Limb (tissue), 2 donors: Measurements from ENCODE around the gene ZNF536.
A peak's percentile ranks its signal among the peaks of the same experiment; 100 is the strongest.
"Not testable (repeated sequence)": the region's sequence is repeated elsewhere in the genome, so short reads cannot be mapped to it uniquely, and the experiment has no call there.

Experiments used
- DNase-seq, 2 donors: peaks; one replicate each; pipeline ENCODE4 v3.0.0-alpha.2; 2016; ENCODE audit errors: extremely low spot score in 2 of 2

The ZNF536 gene

GRCh38 chr19:30479231-30479630 lies 107.0 kb downstream of the ZNF536 start:
- no peak for DNase-seq

DNA sequence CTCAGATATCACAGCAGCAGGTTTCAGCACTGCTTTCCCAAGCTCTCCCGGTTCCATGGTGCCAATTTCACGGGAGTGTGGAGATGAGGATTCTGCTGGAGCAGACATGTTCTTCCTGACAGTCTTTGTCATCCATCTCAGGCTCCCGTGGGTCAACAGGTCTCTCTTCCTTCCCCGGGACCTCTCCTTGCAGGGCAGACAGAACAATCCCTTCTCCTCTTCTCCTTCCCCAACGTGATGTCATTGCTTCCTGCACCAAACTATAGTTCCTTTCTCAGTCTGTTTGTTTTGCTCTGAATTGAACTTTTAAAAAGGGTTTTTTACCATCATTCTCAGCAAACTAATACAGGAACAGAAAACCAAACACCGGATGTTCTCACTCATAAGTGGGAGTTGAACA lies 107.9 kb downstream of the ZNF536 start:
- no peak for DNase-seq

DNA sequence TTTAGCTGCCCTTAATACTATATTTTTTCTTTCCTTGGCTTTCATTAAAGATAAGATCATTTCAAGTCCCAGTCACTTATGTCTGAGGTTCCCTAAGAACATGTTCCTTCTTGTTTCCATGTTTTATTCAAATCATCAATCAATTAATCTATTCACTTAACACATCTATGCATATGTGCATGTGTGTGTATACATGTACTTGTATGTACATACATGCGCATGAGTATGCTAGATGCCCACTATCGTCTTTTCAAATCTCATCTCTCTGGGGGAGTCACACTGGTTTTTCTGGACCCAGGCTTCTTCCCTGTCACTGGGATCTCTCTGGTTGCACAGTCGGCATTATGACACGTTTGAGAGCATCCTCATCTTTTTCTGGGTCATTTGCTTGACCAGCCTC lies 108.9 kb downstream of the ZNF536 start:
- DNase-seq = no peak

GRCh38 chr19:30481823-30482222 lies 109.6 kb downstream of the ZNF536 start:
- no peak for DNase-seq

GRCh38 chr19:30482956-30483355 lies 110.8 kb downstream of the ZNF536 start:
- no peak for DNase-seq

GRCh38 chr19:30486250-30486649 lies 114.1 kb downstream of the ZNF536 start:
- DNase-seq = not testable (repeated sequence)

GRCh38 chr19:30487178-30487577 lies 115.0 kb downstream of the ZNF536 start:
- DNase-seq = no peak

- no peak for DNase-seq
These were observed 116.0 kb downstream of the ZNF536 start for GRCh38 chr19:30488191-30488590.

DNA sequence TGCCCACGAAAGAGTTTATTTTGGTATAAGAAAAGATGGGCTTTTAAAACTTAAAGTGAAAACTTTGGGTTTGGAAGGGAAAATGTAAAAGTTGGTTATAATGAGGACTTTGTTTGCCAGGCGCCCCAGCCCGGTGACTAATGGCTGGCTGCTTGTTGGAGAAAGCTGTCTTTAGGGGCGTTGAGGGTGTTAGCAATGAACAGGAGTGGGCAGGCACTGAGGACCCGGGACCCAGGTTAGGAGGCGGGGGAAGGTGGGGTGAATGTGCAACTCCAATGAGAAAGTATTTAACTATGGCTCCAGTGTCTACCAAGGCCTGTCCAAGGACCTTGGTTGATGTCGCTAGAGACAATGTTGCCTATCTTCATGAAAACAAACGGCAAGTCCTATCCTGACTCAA lies 118.6 kb downstream of the ZNF536 start:
- no peak for DNase-seq

DNA sequence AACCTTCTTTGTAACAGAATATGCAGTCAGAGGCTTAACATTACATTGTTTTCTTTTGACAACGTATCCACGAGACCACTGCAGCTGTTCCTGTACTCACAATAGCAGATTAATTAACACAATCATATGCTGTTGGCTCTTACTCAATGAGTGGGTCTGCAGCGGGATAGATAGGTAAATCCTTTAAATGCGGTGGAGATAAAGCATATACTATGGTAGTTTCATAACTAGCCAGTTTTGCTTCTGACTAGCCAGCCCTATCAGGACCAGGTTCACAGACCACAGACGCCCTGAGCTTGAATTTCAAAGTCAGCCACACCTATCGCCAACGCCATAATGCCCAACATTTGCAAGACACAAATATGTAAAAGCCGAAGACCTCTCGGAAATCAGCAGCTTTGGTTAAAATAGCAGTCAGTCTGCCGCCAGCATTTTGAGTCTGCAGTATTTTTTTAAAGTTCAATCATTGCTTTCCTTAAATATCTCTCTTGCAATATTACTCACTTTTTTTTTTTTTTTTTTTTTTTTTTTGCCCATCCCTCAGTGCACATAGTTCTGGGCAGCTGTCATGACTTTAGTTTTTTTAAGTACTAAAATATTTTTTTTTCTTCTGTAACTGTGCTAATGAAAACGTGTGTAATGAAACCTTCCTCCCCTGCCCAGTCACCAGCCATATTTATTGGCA lies 120.5 kb downstream of the ZNF536 start:
- DNase-seq = no peak

DNA sequence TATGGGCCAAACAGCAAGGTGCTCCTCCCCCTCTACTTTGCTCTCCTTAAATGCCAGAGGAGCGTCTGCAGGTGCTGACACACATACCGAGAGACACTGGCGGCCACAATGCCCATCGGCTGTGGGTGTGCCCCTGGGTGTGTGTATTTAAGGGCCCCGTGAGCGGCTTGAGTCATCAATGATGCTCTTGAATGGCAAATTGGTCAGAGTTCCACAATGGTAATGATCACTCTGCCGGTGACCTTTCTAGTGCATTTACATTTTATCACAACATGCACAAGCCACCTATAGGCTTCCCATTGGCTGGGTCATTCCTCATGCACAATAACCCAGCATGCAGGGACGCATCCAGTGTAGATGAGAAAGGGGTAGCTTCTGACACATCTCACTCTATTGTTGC lies 124.8 kb downstream of the ZNF536 start:
- DNase-seq = no peak

DNA sequence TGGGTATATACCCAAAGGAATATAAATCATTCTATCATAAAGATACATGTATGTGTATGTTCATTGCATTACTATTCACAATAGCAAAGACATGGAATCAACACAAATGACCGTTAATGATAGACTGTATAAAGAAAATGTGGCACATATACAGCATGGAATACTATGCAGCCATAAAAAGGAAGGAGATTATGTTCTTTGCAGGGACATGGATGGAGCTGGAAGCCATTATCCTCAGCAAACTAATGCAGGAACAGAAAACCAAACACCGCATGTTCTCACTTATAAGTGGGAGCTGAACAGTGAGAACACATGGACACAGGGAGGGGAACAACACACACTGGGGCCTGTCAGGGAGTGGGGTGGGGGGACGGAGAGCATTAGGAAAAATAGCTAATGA lies 125.9 kb downstream of the ZNF536 start:
- DNase-seq = not testable (repeated sequence)

- no peak for DNase-seq
These were observed 126.5 kb downstream of the ZNF536 start for GRCh38 chr19:30498707-30499106.

GRCh38 chr19:30504272-30504671 lies 132.1 kb downstream of the ZNF536 start:
- no peak for DNase-seq

DNA sequence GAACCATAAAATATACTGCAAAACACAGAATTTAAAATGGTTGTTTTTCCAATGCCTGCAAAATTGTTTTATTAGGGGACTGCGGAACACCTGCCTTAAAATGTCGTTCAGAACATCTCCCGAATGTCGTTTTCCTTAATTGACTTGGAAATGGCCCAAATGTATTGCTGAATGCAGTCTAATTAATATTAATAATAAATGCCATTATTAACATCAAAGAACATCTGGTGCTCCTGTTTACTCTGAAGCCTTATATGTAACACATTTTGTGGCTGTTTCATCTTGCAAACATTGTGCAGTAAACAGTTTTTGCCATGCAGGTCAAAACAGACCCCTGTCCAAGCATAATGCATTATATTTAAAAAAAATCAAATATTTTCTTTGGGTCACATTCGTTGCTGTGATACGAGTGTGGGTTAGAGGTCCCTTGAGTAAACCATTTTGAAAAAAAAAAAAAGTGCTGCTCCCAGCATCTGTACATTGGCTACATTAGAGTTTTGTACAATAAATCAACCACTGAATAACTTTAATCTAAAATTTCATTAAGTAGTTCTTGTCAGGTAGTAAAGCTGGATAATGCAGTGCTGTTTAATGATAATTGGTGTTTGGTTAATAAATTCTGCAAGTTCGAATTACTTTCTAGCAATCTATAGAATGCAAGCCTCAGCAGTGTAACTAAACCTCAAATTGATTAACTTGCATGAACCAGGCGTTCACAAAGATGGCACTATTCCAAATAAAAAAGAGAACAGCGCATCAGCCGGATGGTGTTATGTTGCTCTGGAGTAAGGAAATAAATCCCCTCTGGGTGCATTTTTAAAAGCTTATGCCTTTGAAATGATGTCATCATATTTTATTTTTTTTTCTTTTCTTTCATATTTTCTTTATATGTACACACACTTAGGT lies 140.2 kb downstream of the ZNF536 start:
- peak in 1 of 2 donors; percentile 57 for DNase-seq

GRCh38 chr19:30513082-30513411 lies 140.9 kb downstream of the ZNF536 start:
- DNase-seq = peak in 1 of 2 donors; percentile 84

- no peak for DNase-seq
These were observed 143.9 kb downstream of the ZNF536 start for GRCh38 chr19:30516111-30516510.

- no peak for DNase-seq
These were observed 144.3 kb downstream of the ZNF536 start for GRCh38 chr19:30516531-30516930.

- no peak for DNase-seq
These were observed 146.9 kb downstream of the ZNF536 start for GRCh38 chr19:30518965-30519606.

- DNase-seq = no peak
These were observed 147.5 kb downstream of the ZNF536 start for GRCh38 chr19:30519607-30520205.

DNA sequence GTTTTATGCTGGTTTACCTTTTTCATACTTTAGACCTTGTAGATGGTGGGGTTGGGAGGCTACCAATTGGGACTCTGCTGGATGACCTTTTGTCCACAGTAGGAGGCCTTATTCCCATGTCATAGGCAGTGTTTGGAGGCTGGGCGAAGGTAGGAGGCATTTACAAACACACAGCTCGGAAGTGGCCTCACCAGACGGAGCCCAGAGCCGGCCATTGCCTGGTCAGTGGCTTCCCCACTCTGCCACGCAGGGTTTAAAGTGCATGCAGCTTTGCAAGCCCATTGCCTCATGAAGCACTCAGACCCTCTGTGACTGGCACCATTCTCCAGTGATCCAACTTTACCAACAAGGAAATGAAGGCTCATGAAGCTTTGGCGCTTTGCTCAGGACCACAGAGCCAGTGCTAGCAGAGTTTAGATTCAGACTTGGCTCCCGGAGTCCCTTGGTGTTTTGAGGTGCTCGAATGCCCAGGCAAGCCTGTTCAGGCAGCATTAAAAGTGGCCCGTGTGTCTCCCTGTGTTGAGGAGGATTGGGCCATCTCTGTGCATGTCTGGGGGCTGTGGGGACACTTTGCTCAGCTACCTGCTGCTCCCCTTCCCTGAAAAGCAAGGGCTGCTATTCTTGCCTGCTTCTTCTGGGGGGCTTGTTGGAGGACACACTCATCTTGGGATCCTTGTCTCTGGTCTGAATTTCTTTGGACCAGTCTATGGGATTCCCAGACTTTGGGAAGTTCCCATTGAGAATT lies 148.7 kb downstream of the ZNF536 start:
- no peak for DNase-seq
